DND-41 (cell line): ENCODE results near the gene SUSD6.

ENCODE experiments used
- ATAC-seq: fragments of 200-7000 bp; cut with Tn5 transposase; 3 replicates; pipeline ENCODE4 v1.9.1; 2021; ENCODE audit warnings: low read depth; ENCODE audit not compliant: insufficient read depth
- DNase-seq: peaks from one replicate; pipeline ENCODE4 v3.0.0-alpha.2; 2020
- H2AFZ ChIP-seq: 2 replicates; pipeline ENCODE4 v1.6.0; 2012; ENCODE audit warnings: low read depth, low read length
- H3K27ac ChIP-seq: 2 replicates; pipeline ENCODE4 v1.5.1; 2012; ENCODE audit warnings: low read length, inconsistent platforms
- H3K27me3 ChIP-seq: fragments of 200-600 bp; sonication (generic); 2 replicates; pipeline ENCODE4 v1.6.0; 2012; ENCODE audit warnings: low read length, mild to moderate bottlenecking, inconsistent platforms; ENCODE audit not compliant: insufficient read depth, poor library complexity
- H3K36me3 ChIP-seq: 2 replicates; pipeline ENCODE4 v1.5.1; 2012; ENCODE audit warnings: low read length, inconsistent platforms; ENCODE audit not compliant: insufficient read depth
- H3K4me1 ChIP-seq: 2 replicates; pipeline ENCODE4 v1.5.1; 2012; ENCODE audit warnings: mild to moderate bottlenecking, low read length; ENCODE audit not compliant: insufficient read depth
- H3K4me2 ChIP-seq: 2 replicates; pipeline ENCODE4 v1.6.0; 2012; ENCODE audit warnings: mild to moderate bottlenecking, moderate library complexity, low read length, inconsistent platforms; ENCODE audit not compliant: insufficient read depth
- H3K4me3 ChIP-seq, 2 experiments: fragments of 200-600 bp in 1 of 2; shearing (Covaris generic) in 1 of 2; 2 replicates each; pipeline ENCODE4 v1.5.1; 2012 to 2016; ENCODE audit warnings: inconsistent platforms in 2 of 2, low read length in 2 of 2, mild to moderate bottlenecking in 2 of 2, low read depth in 1 of 2, moderate library complexity in 1 of 2
- H3K79me2 ChIP-seq: 2 replicates; pipeline ENCODE4 v1.6.0; 2012; ENCODE audit warnings: low read length, inconsistent platforms; ENCODE audit not compliant: insufficient read depth
- H3K9ac ChIP-seq: 2 replicates; pipeline ENCODE4 v1.6.0; 2012; ENCODE audit warnings: low read depth, mild to moderate bottlenecking, inconsistent platforms, low read length, moderate library complexity
- H3K9me3 ChIP-seq: 2 replicates; pipeline ENCODE4 v1.5.1; 2012; ENCODE audit warnings: low read length, moderate library complexity, mild to moderate bottlenecking, inconsistent platforms; ENCODE audit not compliant: insufficient read depth, severe bottlenecking
- H4K20me1 ChIP-seq: 2 replicates; pipeline ENCODE4 v1.6.0; 2012; ENCODE audit warnings: low read length; ENCODE audit not compliant: insufficient read depth
- EZH2 ChIP-seq: IDR thresholded peaks from 3 replicates; pipeline ENCODE4 v1.6.1; 2012; ENCODE audit warnings: borderline replicate concordance, low read depth, mild to moderate bottlenecking, moderate library complexity, low read length, inconsistent platforms; ENCODE audit not compliant: severe bottlenecking
- TF ChIP-seq, protein P1 (sequence below): IDR thresholded peaks from 2 replicates; pipeline ENCODE4 v1.5.1; 2012; ENCODE audit warnings: borderline replicate concordance, low read length, moderate library complexity, mild to moderate bottlenecking; ENCODE audit not compliant: poor library complexity, severe bottlenecking; ENCODE audit errors: extremely low read depth

SUSD6 gene

DNA sequence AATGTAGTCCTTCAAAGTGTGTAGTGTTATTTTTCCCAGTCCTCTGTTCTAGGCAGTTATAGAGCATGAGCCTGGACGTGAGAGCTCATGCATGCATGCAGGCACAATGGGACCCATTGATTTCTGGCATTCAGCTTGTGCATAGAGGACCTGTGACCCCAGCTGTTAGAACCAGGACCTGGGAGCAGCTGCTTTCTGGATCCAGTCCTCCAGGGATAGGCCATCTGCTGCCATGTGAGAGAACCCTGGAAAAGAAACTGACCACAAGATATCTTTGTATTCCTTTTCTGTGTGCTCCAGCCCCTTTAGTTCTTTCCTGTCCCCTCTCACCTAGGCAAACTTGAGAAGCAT lies 76.9 kb downstream of the SUSD6 start:
- H3K4me2 ChIP-seq = no peak overlapping the region
- no peaks in the 10 kb centered on the region for H3K36me3 ChIP-seq
- no peaks in the 10 kb centered on the region for H3K79me2 ChIP-seq
- no peak for ATAC-seq
- no peak overlapping the region for H2AFZ ChIP-seq
- H3K27ac ChIP-seq = no peak overlapping the region
- no peak for DNase-seq
- H3K4me1 ChIP-seq = no peaks in the 10 kb centered on the region
- no peak for TF ChIP-seq EZH2
- TF ChIP-seq, protein P1, sequence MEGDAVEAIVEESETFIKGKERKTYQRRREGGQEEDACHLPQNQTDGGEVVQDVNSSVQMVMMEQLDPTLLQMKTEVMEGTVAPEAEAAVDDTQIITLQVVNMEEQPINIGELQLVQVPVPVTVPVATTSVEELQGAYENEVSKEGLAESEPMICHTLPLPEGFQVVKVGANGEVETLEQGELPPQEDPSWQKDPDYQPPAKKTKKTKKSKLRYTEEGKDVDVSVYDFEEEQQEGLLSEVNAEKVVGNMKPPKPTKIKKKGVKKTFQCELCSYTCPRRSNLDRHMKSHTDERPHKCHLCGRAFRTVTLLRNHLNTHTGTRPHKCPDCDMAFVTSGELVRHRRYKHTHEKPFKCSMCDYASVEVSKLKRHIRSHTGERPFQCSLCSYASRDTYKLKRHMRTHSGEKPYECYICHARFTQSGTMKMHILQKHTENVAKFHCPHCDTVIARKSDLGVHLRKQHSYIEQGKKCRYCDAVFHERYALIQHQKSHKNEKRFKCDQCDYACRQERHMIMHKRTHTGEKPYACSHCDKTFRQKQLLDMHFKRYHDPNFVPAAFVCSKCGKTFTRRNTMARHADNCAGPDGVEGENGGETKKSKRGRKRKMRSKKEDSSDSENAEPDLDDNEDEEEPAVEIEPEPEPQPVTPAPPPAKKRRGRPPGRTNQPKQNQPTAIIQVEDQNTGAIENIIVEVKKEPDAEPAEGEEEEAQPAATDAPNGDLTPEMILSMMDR = no peak
- peaks cover 7% of the 10 kb centered on the region; the same call in 1 of the 2 replicates for H4K20me1 ChIP-seq
- no peak overlapping the region for H3K9ac ChIP-seq
- no peaks in the 10 kb centered on the region for H3K27me3 ChIP-seq
- H3K4me3 ChIP-seq = no peak overlapping the region
- no peaks in the 10 kb centered on the region for H3K9me3 ChIP-seq

DNA sequence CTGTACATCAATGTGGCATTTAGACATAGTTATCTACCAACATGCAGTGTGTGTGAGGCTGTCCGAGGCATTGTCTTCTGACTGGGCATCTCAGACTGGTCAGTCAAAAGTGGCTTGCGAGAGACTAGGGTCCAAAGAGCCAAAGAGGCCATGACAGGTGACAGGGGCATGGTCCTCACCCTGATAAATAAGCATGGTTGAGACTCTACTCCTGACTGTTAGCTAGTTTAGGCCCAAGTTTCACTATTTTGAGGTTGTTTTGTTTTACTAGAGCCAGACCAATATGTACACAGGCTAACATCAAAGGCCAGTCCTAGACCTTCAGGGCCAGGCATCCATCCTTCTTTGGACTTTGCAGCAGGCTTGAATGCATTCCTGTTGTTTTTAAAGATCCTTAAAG lies 78.6 kb downstream of the SUSD6 start:
- Histone ChIP-seq H3K79me2 (no peaks in the 10 kb centered on the region), H3K27me3 (no peaks in the 10 kb centered on the region), H3K27ac (no peak overlapping the region), H3K9ac (no peak overlapping the region), H3K9me3 (no peaks in the 10 kb centered on the region), H3K36me3 (no peaks in the 10 kb centered on the region), H2AFZ (no peak overlapping the region), H3K4me2 (no peak overlapping the region), H3K4me1 (no peaks in the 10 kb centered on the region), H4K20me1 (peaks cover 6% of the 10 kb centered on the region; the same call in 1 of the 2 replicates), H3K4me3 (no peak overlapping the region)
- TF ChIP-seq, protein P1 = no peak
- no peak for TF ChIP-seq EZH2
- ATAC-seq (no peak), DNase-seq (no peak)

DNA sequence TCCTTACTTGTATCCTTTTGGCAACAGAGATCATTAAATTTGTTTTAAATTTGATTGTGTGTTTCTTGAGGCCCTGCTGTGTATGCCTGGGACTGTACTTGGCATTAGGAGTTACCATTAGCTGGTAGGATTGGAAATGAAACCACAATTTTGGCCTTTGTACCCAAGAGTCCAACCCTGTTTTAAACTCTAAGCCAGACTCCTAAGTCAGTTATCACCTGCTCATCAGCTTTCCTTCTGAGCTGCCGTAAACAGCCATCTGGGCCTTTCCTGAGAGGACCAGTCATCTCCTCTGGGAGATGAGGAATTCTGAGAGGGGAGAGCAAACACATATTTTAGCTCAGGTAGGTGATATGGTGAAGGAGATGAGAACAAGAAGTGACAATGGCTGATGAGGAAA lies 81.2 kb downstream of the SUSD6 start:
- Histone ChIP-seq H3K9ac (no peak overlapping the region), H3K27me3 (no peaks in the 10 kb centered on the region), H3K4me3 (no peak overlapping the region), H4K20me1 (peaks cover 5% of the 10 kb centered on the region; the same call in 1 of the 2 replicates), H3K4me1 (no peaks in the 10 kb centered on the region), H2AFZ (no peak overlapping the region), H3K36me3 (no peaks in the 10 kb centered on the region), H3K79me2 (no peaks in the 10 kb centered on the region), H3K4me2 (no peak overlapping the region), H3K9me3 (no peaks in the 10 kb centered on the region), H3K27ac (no peak overlapping the region)
- DNase-seq (no peak), ATAC-seq (no peak)
- TF ChIP-seq EZH2 = no peak
- TF ChIP-seq, protein P1 = no peak

DNA sequence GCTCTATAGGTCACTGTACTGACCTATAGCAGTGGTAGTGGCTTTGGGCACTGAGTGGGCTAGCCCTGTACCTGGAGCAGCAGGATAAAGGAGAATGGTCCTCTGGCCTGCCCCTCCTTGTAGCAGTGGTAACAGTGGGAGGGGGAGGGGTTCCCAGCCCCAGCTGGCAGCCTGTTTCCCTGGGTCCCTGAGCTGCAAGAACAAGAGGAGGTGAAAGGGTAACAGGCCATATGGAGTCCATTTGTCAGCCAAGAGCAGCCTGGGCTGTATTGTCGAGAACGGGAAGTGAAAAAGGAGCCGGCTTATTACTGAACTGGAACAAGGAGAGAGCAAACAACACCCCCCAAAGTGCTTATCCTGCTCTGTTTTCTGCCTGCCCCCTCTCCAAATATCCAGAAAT lies 81.7 kb downstream of the SUSD6 start:
- H3K4me1 ChIP-seq = no peaks in the 10 kb centered on the region
- H3K4me3 ChIP-seq = no peak overlapping the region
- H3K9ac ChIP-seq = no peak overlapping the region
- no peaks in the 10 kb centered on the region for H3K79me2 ChIP-seq
- H3K4me2 ChIP-seq = no peak overlapping the region
- no peak overlapping the region for H2AFZ ChIP-seq
- no peaks in the 10 kb centered on the region for H3K9me3 ChIP-seq
- H3K36me3 ChIP-seq = no peaks in the 10 kb centered on the region
- TF ChIP-seq, protein P1 = no peak
- no peak for TF ChIP-seq EZH2
- H3K27me3 ChIP-seq = no peaks in the 10 kb centered on the region
- DNase-seq (no peak), ATAC-seq (no peak)
- H3K27ac ChIP-seq = no peak overlapping the region
- peaks cover 5% of the 10 kb centered on the region; the same call in 1 of the 2 replicates for H4K20me1 ChIP-seq
